Transverse colon (tissue), 4 donors: Measurements from ENCODE around the gene PEX11A. TPM values are rescaled to one million over a fixed set of nuclear protein-coding genes. Genes with fewer than 3 reads are reported as not detected.

Experiments used
- DNase-seq: peaks from one replicate; pipeline ENCODE4 v3.0.0-alpha.2; 2019
- H3K27ac ChIP-seq, 4 donors: fragments of 200-600 bp; sonication (generic); 2 replicates each; pipeline ENCODE4 v1.5.1; 2016 to 2018; ENCODE audit warnings: inconsistent platforms in 4 of 4
- H3K27me3 ChIP-seq: fragments of 200-600 bp; sonication (generic); 2 replicates; pipeline ENCODE4 v1.5.1; 2017; ENCODE audit warnings: inconsistent platforms
- H3K36me3 ChIP-seq, 4 donors: fragments of 200-600 bp; sonication (generic); 2 replicates each; pipeline ENCODE4 v1.5.1; 2017 to 2019; ENCODE audit warnings: inconsistent platforms in 4 of 4
- H3K4me1 ChIP-seq, 4 donors: fragments of 200-600 bp; sonication (generic); 2 replicates each; pipeline ENCODE4 v1.5.1; 2017 to 2020; ENCODE audit warnings: inconsistent platforms in 4 of 4
- H3K4me3 ChIP-seq, 4 donors: fragments of 200-600 bp; sonication (generic); 1 replicate in 1 of 4; 2 replicates in 3 of 4; pipeline versions ENCODE4 v1.5.1 to v1.6.1; 2017 to 2019; ENCODE audit warnings: inconsistent platforms in 4 of 4
- H3K9me3 ChIP-seq, 2 donors: fragments of 200-600 bp; sonication (generic); 2 replicates each; pipeline ENCODE4 v1.5.1; 2017 to 2019; ENCODE audit warnings: inconsistent platforms in 2 of 2
- CTCF ChIP-seq, 5 experiments: fragments of 200-600 bp in 3 of 5; fragments of 450-650 bp in 2 of 5; sonication (generic) in 3 of 5; IDR thresholded peaks; 1 replicate in 2 of 5; 2 replicates in 3 of 5; pipeline ENCODE4 v1.5.1; 2016 to 2017; ENCODE audit warnings: antibody characterized with exemption in 5 of 5, inconsistent platforms in 3 of 5, mild to moderate bottlenecking in 2 of 5, moderate library complexity in 1 of 5
- EP300 ChIP-seq: sonication (generic); formaldehyde crosslinking; IDR thresholded peaks from one replicate; pipeline ENCODE4 v1.6.1; 2017; ENCODE audit warnings: antibody characterized with exemption, low read depth
- POLR2A ChIP-seq: fragments of 450-650 bp; IDR thresholded peaks from one replicate; pipeline ENCODE4 v1.6.1; 2016; ENCODE audit warnings: antibody characterized with exemption, mild to moderate bottlenecking, moderate library complexity
- POLR2AphosphoS5 ChIP-seq, 3 donors: sonication (generic); formaldehyde crosslinking; IDR thresholded peaks; one replicate each; pipeline ENCODE4 v1.6.1; 2016; ENCODE audit warnings: antibody characterized with exemption in 3 of 3
- WGBS, 2 donors: methylation state at CpG; one replicate each; pipeline ENCODE4 v1.1.5; 2018; ENCODE audit warnings: low coverage in 1 of 2; 5-methylcytosine and 5-hydroxymethylcytosine counted together
- in situ Hi-C, 4 donors: fragments of 200-750 bp; cut with MboI; loops; one replicate each; pipeline versions ENCODE4 v1.15.0 to v1.15.1; 2017; ENCODE audit warnings: low sequenced_read_pairs in 3 of 4, low pct_ligation_motif_present in 1 of 4, low pct_unique_long_range_greater_than_20kb in 1 of 4
- intact Hi-C: fragments of 100-400 bp; cut with DNase I; formaldehyde crosslinking; loops from one replicate; pipeline ENCODE4 v1.15.1; 2023; ENCODE audit warnings: low total_unique reads
- total RNA-seq, 4 donors: library from RNA; depleted of rRNA; stranded (reverse); fragments of >200 nt; gene quantifications; one replicate each; pipeline ENCODE4 v1.1.0, GENCODE V29; 2016

Gene PEX11A
- total RNA-seq, 4 donors from 2014 or later: 6.8 to 113 (median 40.6) TPM

DNA sequence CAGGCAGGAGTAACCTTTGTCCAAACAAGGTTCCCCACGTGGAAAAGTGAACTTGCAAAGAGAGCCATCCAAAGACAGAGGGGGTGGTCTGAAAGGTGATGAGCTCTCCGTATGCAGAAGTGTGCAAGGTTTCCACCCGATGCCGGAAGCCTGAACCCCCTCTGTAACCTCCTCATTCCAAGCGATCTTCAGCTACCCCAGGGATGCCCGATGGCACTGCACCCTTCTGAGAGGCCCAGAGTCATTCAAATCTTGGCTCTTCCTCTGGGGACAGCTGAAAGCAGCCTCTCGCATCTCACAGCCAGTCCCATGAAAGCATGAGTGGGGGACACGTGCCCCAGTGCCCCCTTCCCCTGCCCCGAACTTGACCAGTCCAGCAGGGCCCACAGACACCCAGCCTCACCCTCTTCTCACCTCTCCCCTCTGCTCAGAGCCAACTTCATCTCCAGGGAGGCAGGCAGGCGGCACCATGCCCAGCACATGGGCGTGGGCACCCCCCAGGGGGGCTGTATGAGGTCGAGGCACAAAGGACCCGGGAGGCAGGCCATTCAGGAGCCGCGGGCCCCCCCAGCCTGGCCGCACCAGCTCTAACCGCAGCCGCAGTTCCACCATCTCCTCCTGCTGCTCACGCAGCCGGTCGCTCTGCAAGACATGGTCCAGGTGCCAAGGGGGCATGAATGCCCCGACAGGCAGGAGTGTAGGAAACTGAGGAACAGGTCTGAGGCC is 44.0 kb downstream of the PEX11A start:
- no peak for DNase-seq
- Histone ChIP-seq H3K27ac (no peak overlapping the region), H3K4me3 (no peak overlapping the region), H3K36me3 (no peaks in the 10 kb centered on the region), H3K9me3 (no peaks in the 10 kb centered on the region), H3K4me1 (peaks cover 0 to 3% (median 1%) of the 10 kb centered on the region in 4 donors), H3K27me3 (no peaks in the 10 kb centered on the region)
- WGBS, 2 donors: 74% methylated on average over 21 of the region's 22 CpGs; no CpG with 5 or more reads in 1 of the 2 donors
- in situ Hi-C loops (no loop called here), intact Hi-C loops (no loop called here)
- TF ChIP-seq CTCF (IDR thresholded peaks at IDR 0.05) (no peak), POLR2AphosphoS5 (IDR thresholded peaks at IDR 0.05) (no peak), EP300 (no peak), POLR2A (no peak)

- H3K4me1 ChIP-seq: peaks cover 0 to 3% (median 1%) of the 10 kb centered on the region in 4 donors
- DNase-seq: no peak
- H3K9me3 ChIP-seq: no peaks in the 10 kb centered on the region
- H3K4me3 ChIP-seq: no peak overlapping the region
- WGBS, 2 donors: 88 to 94% methylated on average over 1 to 8 of the region's 8 CpGs
- H3K36me3 ChIP-seq: no peaks in the 10 kb centered on the region
- intact Hi-C loops: no loop called here
- TF ChIP-seq POLR2A: no peak
- no peak for TF ChIP-seq POLR2AphosphoS5 (IDR thresholded peaks at IDR 0.05)
- TF ChIP-seq CTCF (IDR thresholded peaks at IDR 0.05): no peak
- no peak for TF ChIP-seq EP300
- H3K27me3 ChIP-seq: no peaks in the 10 kb centered on the region
- H3K27ac ChIP-seq: no peak overlapping the region
- in situ Hi-C loops: no loop called here
Observed at GRCh38 chr15:89645680-89646079, 44.9 kb downstream of the PEX11A start.

- H3K4me1 ChIP-seq: peaks cover 0 to under 1% (median under 1%) of the 10 kb centered on the region in 4 donors
- H3K27me3 ChIP-seq: no peaks in the 10 kb centered on the region
- in situ Hi-C loops (no loop called here), intact Hi-C loops (no loop called here)
- no peak for DNase-seq
- no peak overlapping the region for H3K4me3 ChIP-seq
- no peak for TF ChIP-seq EP300
- no peak for TF ChIP-seq CTCF (IDR thresholded peaks at IDR 0.05)
- no peak for TF ChIP-seq POLR2AphosphoS5 (IDR thresholded peaks at IDR 0.05)
- TF ChIP-seq POLR2A: no peak
- 95% methylated on average over 16 of the region's 16 CpGs; no CpG with 5 or more reads in 1 of the 2 donors for WGBS, 2 donors
- H3K27ac ChIP-seq: no peak overlapping the region
- no peaks in the 10 kb centered on the region for H3K9me3 ChIP-seq
- H3K36me3 ChIP-seq: no peaks in the 10 kb centered on the region
Observed at GRCh38 chr15:89642106-89642505, 48.4 kb downstream of the PEX11A start.

DNA sequence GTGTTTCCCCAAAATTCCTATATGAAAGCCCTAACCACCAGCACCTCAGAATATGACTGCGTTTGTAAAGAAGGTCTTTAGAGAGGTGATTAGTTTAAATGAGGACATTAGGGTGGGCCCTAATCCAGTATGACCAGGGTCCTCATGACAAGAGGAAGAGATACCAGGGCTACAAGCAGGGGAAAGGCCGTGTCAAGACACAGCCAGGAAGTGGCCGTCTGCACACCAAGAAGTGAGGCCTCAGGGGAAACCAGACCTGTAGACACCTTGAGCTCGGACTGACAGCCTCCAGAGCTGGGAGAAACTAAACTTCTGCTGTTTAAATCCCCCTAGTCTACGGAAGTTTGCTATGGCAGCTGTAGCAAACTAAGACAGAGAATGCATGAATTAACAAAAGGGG is 49.5 kb downstream of the PEX11A start:
- in situ Hi-C loops (no loop called here), intact Hi-C loops (no loop called here)
- Histone ChIP-seq H3K36me3 (no peaks in the 10 kb centered on the region), H3K4me1 (no peaks in the 10 kb centered on the region), H3K4me3 (no peak overlapping the region), H3K27me3 (no peaks in the 10 kb centered on the region), H3K27ac (no peak overlapping the region), H3K9me3 (no peaks in the 10 kb centered on the region)
- 80 to 84% methylated on average over 3 to 5 of the region's 5 CpGs for WGBS, 2 donors
- TF ChIP-seq POLR2A: no peak
- no peak for TF ChIP-seq EP300
- no peak for TF ChIP-seq CTCF (IDR thresholded peaks at IDR 0.05)
- TF ChIP-seq POLR2AphosphoS5 (IDR thresholded peaks at IDR 0.05): no peak
- DNase-seq: no peak
